GM18517 (cell line): Measurements from ENCODE around the gene MED22.
A peak's percentile ranks its signal among the peaks of the same experiment; 100 is the strongest.

ENCODE experiments used
- ATAC-seq: cut with Tn5 transposase; IDR thresholded peaks from one replicate; pipeline ENCODE4 v1.9.1; 2021; ENCODE audit warnings: mild to moderate bottlenecking, moderate library complexity; ENCODE audit not compliant: unreplicated experiment

Gene MED22

GRCh38 chr9:133356391-133357091 lies 8.6 kb upstream of the MED22 start, which contains the start of the genes SURF1 and SURF2:
TSS of gene SURF1 (minus strand) at chr9:133356487. CDS start at chr9:133356453, 34 bp downstream.
TSS of gene SURF2 (plus strand) at chr9:133356550. CDS start at chr9:133356593, 43 bp downstream.
- ATAC-seq, result peak; percentile 48

- peak; percentile 14 for ATAC-seq
Measured at GRCh38 chr9:133355881-133356357, 8.0 kb upstream of the MED22 start.

- no peak for ATAC-seq
Measured at GRCh38 chr9:133354766-133355165, 6.8 kb upstream of the MED22 start.

DNA sequence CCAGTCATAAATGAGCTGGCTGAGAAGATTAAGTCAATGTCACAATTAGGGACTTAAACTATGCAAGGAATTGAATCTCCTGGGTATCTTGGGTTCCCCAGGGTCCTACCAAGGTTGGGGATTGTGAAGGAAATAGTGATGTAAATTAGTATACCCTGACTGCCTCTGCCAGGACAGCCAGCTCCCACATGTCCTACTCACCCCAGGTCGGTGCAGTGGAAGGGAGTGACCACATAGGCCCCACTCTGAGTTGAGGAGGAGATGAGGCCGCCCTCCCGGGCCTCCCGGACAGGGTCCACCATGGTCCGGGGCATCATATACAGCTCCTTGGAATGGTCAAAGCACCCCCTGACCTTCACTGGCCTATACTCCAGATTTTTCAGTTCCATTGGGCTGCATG lies 5.6 kb upstream of the MED22 start:
- ATAC-seq, result no peak

DNA sequence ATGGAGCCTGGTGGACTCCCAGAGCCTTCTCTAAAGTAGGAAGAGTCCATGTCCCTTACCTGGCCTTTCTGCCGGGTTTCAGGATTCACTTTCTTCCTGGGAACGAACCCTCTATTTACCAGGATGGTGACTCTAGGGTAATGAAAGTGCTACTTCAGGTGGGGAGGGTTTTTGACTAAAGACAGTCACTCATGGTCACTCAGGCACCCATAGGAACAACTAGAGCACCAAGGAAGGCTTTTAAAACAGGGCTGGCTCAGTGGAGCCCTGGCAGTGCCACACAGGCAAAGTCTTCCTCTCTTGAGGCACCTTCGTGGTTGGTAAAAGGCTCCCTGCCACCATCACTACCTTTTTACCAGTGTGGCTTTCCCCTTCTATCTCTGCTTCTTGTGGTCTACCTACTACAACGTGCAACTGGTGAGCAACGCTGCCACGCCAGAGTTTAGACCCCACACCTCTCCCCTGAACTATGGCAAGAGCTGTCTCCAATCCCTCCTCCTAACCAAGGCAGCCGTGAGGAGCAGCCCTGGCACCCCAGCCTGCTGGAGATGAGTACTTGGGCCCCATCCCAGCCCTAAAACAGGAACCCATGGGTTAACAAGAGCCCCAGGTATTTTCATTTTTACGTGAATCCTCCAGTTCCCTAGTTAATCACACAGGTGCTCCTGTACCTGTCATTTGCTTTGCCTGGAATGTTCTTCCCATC lies 4.9 kb upstream of the MED22 start:
- ATAC-seq, result no peak

- no peak for ATAC-seq
Measured at GRCh38 chr9:133351908-133352634, 4.1 kb upstream of the MED22 start.

GRCh38 chr9:133351526-133351907 lies 3.6 kb upstream of the MED22 start:
- ATAC-seq, result no peak

- no peak for ATAC-seq
Measured at GRCh38 chr9:133349965-133350616, 2.2 kb upstream of the MED22 start.

DNA sequence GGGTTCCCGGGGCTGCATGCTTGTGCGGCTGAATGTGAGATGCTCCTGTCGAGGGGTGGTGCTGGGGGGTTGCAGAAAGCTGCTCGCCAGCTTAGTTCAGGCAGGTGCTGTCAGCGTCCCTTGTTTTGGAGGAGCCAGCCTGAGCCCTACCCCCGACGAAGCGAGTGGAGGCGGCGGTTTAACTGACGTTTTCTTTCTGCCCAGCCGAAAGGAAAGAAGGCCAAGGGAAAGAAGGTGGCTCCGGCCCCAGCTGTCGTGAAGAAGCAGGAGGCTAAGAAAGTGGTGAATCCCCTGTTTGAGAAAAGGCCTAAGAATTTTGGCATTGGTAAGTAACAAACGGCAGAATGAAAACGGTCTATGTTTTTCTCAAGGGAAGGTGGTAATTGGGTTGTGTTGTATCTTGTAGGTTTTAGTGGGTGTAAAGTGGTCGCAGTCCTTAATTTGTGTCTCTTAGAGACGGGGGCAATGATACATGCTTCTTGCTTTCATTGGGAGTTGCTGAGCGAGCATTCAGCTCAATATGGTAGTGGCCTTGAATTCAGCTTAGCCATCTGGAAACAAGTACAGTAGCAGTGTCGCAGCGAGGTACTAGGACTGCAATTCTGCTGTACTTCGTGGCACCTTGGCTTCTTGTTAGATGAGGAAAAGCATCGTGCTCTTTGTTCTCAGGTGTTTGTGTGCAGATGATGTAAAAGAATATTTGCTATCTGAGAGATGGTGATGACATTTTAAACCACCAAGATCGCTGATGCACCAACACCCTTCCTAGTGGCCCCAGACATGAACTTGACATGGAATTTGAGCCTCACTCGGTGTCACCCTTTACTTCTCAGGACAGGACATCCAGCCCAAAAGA lies 1.0 kb upstream of the MED22 start:
- ATAC-seq, result no peak

- ATAC-seq, result peak; percentile 16
Measured at GRCh38 chr9:133347515-133347984, 381 bp downstream of the MED22 start.

- no peak for ATAC-seq
Measured at GRCh38 chr9:133346021-133346785, 1.7 kb downstream of the MED22 start.

- no peak for ATAC-seq
Measured at GRCh38 chr9:133345596-133345995, 2.3 kb downstream of the MED22 start.

DNA sequence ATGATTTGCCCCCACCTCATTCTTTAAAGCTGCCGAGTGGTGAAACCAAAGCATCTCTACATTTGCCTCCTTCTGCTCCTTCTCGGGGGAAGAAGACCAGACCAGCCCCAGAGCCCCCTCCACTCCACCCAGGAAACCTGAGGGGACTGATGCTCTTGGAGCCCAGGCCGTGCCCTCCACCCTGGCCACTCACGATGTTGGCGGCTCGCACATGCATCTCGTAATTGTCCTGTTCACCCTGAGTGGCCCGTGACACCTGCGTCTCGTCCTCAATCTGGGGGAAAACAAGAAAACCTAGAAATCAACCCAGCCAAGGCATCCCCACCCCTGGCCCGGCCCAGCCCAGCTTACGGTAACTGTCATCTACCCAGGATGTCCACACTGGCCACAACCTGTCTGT lies 3.0 kb downstream of the MED22 start:
- no peak for ATAC-seq

- ATAC-seq, result no peak
Measured at GRCh38 chr9:133344071-133344470, 3.9 kb downstream of the MED22 start.

GRCh38 chr9:133342570-133342969 lies 5.4 kb downstream of the MED22 start:
- ATAC-seq, result no peak

DNA sequence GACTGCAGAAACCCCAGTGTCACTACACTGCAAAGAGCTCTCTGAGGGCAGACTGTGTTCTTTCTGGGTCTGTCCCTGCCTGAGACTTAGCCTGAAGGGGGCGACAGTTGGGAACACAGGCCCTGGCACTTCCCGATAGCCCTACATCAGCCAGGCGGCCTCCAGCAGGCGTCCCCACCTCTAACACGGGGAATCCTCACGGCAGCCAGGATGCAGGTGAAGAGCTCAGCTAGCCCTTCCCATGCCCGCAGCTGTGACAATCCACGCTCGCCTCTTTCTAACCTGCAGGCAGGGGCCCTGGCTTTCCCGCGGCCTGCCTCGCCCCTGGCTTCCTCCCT lies 5.9 kb downstream of the MED22 start:
- ATAC-seq, result no peak

DNA sequence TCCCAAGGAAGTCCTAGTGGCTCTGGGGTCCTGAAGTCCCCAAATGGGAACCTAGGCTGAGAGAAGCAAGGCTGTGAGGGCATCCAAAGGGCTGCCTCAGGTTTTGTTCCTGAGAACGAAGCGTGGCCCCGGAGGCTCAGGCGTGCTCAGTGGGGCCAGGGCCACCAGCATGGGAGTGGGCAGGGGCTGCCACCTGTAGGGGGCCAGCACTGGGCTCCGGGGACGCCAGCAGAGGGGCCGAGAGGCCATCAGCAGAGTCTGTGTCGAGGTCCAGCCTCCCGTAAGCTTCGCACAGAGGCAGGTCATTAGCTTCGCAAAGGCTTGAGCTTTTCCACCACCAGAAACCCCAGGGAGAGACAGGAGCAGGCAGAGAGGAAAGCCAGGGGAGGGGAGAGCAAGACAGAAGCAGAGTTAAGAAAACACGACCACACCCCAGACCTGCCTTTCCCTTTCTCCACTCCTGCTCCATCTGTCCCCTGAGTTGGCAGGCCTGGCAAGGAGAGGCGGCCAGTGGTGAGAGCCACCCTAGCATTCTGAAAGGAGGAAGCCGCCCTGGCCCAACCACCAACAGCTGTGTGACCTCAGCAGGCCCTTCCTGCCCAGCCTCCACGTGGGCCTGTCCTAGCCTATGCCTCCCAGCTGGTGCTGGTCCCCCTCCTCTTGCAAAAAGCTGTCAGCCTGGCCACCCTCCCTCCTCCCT lies 6.4 kb downstream of the MED22 start:
- ATAC-seq, result no peak

DNA sequence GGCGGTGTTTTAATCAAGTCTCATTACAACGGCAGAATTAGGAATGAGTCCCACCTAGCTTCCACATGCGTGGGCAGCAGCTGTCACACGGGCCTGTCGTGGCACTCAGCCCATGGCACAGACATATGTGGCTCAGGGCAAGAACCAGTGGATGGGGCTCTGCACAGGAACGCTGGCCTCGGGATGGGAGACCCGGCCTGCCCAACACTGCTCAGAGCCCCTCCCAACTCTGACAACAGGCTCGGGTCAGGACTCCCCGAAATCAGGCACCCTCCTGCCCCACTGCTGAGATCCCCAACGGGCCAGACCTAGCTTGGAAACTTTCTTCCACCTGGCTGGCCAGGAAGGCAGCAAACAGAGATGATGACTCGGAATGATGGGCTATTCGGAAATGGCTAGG lies 7.0 kb downstream of the MED22 start:
- no peak for ATAC-seq

DNA sequence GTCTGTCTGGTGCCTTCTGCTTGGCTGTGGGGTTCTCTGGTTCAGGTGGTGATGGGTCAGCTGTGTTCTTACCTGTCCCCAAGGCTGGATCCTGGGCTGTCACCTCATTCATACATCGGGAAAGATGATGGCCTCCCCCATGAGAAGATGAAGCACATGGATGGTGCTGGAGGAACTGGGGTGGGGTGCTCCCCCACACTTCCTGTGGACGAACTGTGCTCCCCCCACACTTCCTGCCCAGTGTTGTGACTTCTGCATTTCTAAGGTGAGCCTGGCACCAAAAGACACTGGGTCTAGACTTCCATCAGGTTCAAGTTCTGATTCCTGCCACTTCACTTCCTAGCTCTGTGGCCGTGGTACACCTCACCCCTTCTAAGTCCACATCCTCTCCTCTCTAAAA lies 7.7 kb downstream of the MED22 start:
- ATAC-seq, result no peak
